Measurements from ENCODE around the gene PSORS1C2. TPM values are rescaled to one million over a fixed set of nuclear protein-coding genes. Genes with fewer than 3 reads are reported as not detected.

Gene PSORS1C2
- total and polyA plus RNA-seq, 2 donors (not counting 3 experiments of a cell fraction or from before 2014, with no cell fraction given), result not detected

DNA sequence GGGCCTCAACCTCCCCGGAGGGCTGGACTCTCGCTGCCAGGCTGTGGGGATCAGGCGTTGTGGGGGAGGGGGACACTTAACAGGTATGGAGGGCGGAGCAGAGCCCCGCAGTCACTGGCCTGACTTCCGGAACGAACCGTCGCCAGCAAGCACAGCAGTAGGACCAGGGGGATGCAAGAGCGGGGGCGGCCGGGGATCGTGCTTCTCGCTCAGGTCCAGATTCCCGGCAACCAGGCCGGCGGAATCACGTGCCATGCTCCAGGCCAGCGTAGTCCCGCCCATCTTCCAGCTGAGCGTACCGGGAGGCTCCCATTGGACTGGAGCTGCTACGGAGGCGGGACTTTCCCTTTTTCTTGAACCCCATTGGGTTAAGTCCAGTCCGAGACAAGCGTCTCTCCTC, 41.6 kb upstream of the PSORS1C2 start:
- H3K4me3 ChIP-seq (replicated peaks in 1 of 3; ENCODE audit: insufficient read depth in 1 of 3, low read depth in 1 of 3, low read length in 3 of 3), result peak overlapping the region in 2 of 3 experiments; percentile 12 to 53
- FAIRE-seq (no peak), DNase-seq (ENCODE audit: low read depth, low spot score) (peak; percentile 89)
- no peaks in the 10 kb centered on the region for H3K9me3 ChIP-seq (replicated peaks; ENCODE audit: control insufficient read depth, insufficient read depth, low read length)
- H4K20me1 ChIP-seq (replicated peaks; ENCODE audit: control insufficient read depth, extremely low read depth, insufficient read depth, low read length), result no peaks in the 10 kb centered on the region
- no peaks in the 10 kb centered on the region for H3K27me3 ChIP-seq (ENCODE audit: control insufficient read depth in 2 of 2, insufficient read depth in 2 of 2, low read length in 2 of 2)
- no peaks in the 10 kb centered on the region for H3K36me3 ChIP-seq (ENCODE audit: control insufficient read depth in 2 of 2, extremely low read depth in 1 of 2, insufficient read depth in 2 of 2, low read length in 2 of 2)
- H3K4me1 ChIP-seq (ENCODE audit: control insufficient read depth, extremely low read depth, insufficient read depth, low read length), result peaks cover 6% of the 10 kb centered on the region
- H3K9me1 ChIP-seq (replicated peaks; ENCODE audit: control insufficient read depth, extremely low read depth, insufficient read depth, low read length), result no peaks in the 10 kb centered on the region
- ChIA-PET POLR2A (no interaction called here), CTCF (interaction anchor here (0.7 to 2.9 kb wide), 2 partner anchors 12 to 43 kb away, joined by 4 to 12 read pairs; no protein-coding TSS in a partner anchor)
- peak overlapping the region; percentile 1 for H2AFZ ChIP-seq (ENCODE audit: low read depth, low read length)
- H3K4me2 ChIP-seq (ENCODE audit: insufficient read depth, low read length), result peak overlapping the region; percentile 5
- no peak overlapping the region for H3K9ac ChIP-seq (replicated peaks; ENCODE audit: extremely low read depth, insufficient read depth, low read length)
- intact Hi-C loops (cut with micrococcal nuclease) (loop anchor here (1.0 kb wide), 1 partner anchor 22 kb away; the partner anchor contains the start of gene TCF19), dilution Hi-C loops (cut with MboI; ENCODE audit: extremely low pct_ligation_motif_present, low sequenced_read_pairs) (no loop called here)
- H3K79me2 ChIP-seq (ENCODE audit: control insufficient read depth, insufficient read depth, low read length), result no peaks in the 10 kb centered on the region
- BruUV-seq (replicated peaks), result no TSS peak
- TF ChIP-seq JUN (IDR thresholded peaks at IDR 0.05; ENCODE audit: borderline replicate concordance, insufficient read depth, insufficient read length, low read depth) (no peak), FOS (IDR thresholded peaks at IDR 0.05; ENCODE audit: borderline replicate concordance, insufficient read depth, low read length) (no peak), POLR2AphosphoS5 (IDR thresholded peaks at IDR 0.05; ENCODE audit: insufficient read depth, low read depth, low read length) (no peak), GATA2 (IDR thresholded peaks at IDR 0.05; ENCODE audit: insufficient read depth, insufficient read length, low read depth, low read length) (no peak), EZH2 (IDR thresholded peaks at IDR 0.05; ENCODE audit: borderline replicate concordance, low read depth, low read length, severe bottlenecking) (no peak), MYC (IDR thresholded peaks at IDR 0.05; ENCODE audit: low read depth, low read length) (no peak), POLR2A (IDR thresholded peaks at IDR 0.05; ENCODE audit: low read depth, low read length) (no peak)
- TF ChIP-seq, protein P1, sequence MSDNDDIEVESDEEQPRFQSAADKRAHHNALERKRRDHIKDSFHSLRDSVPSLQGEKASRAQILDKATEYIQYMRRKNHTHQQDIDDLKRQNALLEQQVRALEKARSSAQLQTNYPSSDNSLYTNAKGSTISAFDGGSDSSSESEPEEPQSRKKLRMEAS (IDR thresholded peaks at IDR 0.05; ENCODE audit: insufficient read depth, insufficient read length), result no peak
- TF ChIP-seq, protein P2, sequence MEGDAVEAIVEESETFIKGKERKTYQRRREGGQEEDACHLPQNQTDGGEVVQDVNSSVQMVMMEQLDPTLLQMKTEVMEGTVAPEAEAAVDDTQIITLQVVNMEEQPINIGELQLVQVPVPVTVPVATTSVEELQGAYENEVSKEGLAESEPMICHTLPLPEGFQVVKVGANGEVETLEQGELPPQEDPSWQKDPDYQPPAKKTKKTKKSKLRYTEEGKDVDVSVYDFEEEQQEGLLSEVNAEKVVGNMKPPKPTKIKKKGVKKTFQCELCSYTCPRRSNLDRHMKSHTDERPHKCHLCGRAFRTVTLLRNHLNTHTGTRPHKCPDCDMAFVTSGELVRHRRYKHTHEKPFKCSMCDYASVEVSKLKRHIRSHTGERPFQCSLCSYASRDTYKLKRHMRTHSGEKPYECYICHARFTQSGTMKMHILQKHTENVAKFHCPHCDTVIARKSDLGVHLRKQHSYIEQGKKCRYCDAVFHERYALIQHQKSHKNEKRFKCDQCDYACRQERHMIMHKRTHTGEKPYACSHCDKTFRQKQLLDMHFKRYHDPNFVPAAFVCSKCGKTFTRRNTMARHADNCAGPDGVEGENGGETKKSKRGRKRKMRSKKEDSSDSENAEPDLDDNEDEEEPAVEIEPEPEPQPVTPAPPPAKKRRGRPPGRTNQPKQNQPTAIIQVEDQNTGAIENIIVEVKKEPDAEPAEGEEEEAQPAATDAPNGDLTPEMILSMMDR (IDR thresholded peaks at IDR 0.05; ENCODE audit: extremely low read depth in 1 of 2, insufficient read depth in 1 of 2, low read depth in 1 of 2, low read length in 2 of 2), result no peak
- no peak overlapping the region for H3K27ac ChIP-seq (ENCODE audit: insufficient read depth, low read depth, low read length)
